Hepatocyte (in vitro differentiated cells): ENCODE results near the gene MAPKAP1.

Experiments
- CTCF ChIP-seq: fragments of 200-600 bp; sonication (generic); IDR thresholded peaks from 2 replicates; pipeline ENCODE4 v1.5.1; 2016; ENCODE audit warnings: antibody characterized with exemption, mild to moderate bottlenecking; ENCODE audit not compliant: poor library complexity
- EZH2 ChIP-seq: fragments of 200-600 bp; sonication (generic); IDR thresholded peaks from 2 replicates; pipeline ENCODE4 v1.6.1; 2016; ENCODE audit warnings: antibody characterized with exemption, mild to moderate bottlenecking, borderline replicate concordance
- EZH2phosphoT487 ChIP-seq: fragments of 200-600 bp; sonication (generic); IDR thresholded peaks from one replicate; pipeline ENCODE4 v1.6.1; 2018; ENCODE audit warnings: antibody characterized with exemption, mild to moderate bottlenecking, low read depth, moderate library complexity; ENCODE audit not compliant: unreplicated experiment, severe bottlenecking

DNA sequence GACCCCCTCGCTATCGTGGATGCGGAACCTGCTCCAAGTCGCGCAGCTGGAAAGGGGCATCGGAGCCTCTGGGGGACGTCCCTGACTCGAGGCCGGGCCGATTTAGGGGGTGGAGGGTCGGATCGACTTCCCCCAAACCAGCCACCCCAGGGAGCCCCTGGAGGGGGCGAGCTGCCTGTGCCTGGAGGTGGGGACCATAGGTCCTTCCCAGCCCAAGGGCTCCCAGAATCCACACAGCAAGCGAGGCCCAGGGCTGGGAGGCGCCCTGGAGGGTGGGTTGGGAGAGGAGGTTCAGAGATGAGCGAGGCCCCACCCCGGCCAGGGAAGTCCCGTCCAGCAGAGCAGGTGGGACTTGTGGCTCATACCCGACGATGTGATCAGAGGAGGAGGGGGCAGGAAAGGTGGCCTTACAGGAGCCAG is 297.8 kb downstream of the MAPKAP1 start:
- TF ChIP-seq CTCF (no peak), EZH2 (no peak), EZH2phosphoT487 (no peak)
